ENCODE measurements around the gene ADAMTS2.
"Not testable (repeated sequence)": the region's sequence is repeated elsewhere in the genome, so short reads cannot be mapped to it uniquely, and the experiment has no call there.

ADAMTS2 gene

GRCh38 chr5:179122411-179123108 lies 222.7 kb downstream of the ADAMTS2 start:
- DNase-seq = no peak

- DNase-seq = no peak
These were observed 223.6 kb downstream of the ADAMTS2 start for GRCh38 chr5:179121667-179122111.

DNA sequence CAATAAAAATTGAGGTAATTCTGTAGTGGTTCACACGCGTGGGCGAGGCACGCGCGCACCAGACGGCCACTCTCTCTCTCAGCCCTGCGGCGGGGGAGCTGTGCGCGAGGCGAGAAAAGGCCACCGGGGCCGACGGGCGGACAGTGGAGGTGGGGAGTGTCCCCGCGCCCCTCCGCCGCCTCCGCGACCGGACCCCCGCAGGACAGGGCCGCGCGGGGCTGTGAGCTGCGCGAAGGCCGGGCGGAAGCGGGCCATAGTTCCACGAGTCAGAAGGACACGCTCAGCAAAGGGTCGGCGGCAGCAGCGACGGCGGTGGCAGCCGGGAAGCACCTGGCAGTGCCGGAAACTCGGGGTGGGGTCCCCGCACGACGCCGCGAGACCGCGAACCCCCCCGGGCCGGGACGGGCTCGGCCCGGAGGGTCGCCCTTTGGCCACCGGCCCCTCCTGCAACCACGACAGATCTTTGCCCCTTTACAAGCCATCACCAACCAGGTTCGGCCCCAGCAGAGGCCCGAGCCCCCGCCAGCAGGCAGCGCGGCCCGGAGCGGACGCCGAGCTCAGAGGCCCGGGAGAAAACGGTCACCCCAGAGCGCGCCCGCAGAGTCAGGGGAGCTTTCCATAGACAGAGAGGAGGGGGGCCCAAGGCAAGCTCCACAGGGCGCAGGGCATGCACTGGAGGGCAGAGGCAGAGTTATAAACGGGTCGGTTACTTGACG lies 224.2 kb downstream of the ADAMTS2 start:
- DNase-seq = no peak

GRCh38 chr5:179120421-179120861 lies 224.8 kb downstream of the ADAMTS2 start:
- DNase-seq = no peak

DNA sequence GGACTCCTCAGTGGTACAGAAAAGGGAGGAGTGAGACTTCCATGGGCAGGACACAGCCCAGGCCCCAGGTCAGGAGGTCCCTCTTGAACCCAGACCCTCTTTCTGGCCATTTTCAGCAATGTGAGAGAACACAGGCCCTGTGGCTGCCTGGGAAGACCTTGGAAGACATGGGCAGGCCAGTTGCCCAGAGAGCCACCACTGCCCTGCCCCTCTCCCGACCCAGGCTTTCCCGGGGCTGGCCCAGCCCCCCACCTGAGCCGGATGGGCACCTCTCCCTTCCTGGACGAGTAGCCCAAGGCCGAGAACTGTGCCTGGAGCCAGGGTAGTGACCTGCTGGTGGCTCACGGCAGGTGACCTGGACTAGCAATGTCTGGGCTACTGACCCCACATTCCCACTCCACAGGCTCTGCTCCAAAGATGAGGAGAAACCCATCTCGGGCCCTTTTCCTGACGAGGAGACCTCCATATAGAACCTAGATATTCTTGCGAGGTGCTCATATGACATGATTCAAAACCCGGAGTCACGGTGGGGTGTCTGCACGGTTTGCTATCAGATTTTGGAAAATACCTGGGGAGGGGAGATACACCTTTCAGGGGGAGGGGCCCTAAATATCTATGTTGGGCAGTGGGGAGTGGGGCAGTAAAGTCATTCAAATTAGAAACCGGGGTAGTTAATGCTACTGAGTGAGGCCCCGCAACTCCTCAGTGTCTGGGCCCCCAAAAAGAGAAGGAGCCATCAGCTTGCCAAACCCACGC lies 225.7 kb downstream of the ADAMTS2 start:
- DNase-seq = no peak

DNA sequence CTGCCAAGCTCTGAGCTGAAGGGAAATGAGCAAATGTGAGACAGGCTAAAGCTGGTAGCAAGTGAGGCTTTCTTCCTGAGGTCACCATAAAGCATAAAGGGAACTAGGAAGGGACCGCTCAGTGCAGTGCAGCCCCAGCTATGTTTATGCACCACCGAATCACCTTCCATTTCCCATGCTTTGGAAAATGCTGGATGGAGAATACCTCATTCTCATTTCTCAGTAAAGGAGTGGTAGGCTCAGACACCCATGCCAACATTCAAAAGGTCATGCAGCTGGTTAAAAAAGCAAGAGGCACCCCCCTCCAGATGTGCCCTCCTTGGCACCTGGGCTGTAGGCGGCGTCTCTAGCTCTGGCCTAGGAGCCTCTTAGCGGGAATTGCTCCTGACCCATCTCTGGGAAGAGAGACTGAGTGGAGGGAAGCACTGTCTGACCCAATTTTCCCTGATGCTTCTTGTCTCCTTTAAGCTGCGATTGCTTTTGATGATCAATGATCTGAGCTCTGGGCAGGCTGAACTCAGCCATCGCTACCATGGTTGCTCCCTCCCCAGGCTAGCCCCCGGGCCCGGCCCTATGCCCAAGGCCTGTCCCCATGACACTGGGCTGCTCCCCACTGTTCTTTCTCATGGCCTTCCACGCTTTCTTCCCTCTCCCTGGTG lies 226.4 kb downstream of the ADAMTS2 start:
- DNase-seq = no peak

DNA sequence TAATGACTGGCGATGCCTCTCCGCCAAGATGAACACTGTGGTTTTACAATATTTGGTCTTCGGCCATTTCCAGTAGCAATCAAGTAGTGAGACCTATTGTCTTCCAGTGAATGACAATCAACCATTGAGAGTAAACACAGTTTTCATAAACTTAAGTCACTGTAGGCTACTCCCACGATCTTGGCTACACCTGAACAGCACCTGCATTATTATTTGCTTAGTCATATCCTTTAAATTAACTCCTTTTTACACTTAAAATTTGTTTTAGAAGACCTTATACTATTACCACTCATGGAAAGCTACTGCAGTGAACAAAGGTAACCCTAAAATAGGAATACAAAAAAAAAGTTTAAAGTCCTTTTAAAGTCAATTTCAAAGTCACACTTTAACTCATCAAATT lies 226.9 kb downstream of the ADAMTS2 start:
- no peak for DNase-seq

GRCh38 chr5:179115845-179116524 lies 229.3 kb downstream of the ADAMTS2 start:
- DNase-seq = no peak

- no peak for DNase-seq
These were observed 230.0 kb downstream of the ADAMTS2 start for GRCh38 chr5:179115307-179115706.

GRCh38 chr5:179114756-179115155 lies 230.5 kb downstream of the ADAMTS2 start:
- no peak for DNase-seq

GRCh38 chr5:179113945-179114641 lies 231.2 kb downstream of the ADAMTS2 start:
- DNase-seq = no peak

DNA sequence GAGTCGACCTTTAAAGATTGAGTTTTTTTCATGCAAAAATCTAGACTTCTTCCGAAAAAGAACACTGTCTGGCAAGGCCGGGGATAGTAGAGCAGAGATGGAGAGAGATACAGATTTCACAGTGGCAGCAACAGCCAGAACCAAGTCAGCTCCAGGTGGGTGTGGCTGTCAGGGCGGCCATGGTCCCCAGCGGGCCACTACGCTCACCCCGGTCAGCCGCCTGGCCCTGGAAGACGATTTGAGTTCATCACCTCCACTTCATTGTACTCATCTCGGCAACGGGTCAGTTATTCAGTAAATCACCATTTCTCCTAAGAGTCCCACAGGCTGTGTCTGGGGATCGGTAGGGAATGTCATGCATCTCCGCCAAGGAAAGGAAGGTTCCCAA lies 232.1 kb downstream of the ADAMTS2 start:
- no peak for DNase-seq

DNA sequence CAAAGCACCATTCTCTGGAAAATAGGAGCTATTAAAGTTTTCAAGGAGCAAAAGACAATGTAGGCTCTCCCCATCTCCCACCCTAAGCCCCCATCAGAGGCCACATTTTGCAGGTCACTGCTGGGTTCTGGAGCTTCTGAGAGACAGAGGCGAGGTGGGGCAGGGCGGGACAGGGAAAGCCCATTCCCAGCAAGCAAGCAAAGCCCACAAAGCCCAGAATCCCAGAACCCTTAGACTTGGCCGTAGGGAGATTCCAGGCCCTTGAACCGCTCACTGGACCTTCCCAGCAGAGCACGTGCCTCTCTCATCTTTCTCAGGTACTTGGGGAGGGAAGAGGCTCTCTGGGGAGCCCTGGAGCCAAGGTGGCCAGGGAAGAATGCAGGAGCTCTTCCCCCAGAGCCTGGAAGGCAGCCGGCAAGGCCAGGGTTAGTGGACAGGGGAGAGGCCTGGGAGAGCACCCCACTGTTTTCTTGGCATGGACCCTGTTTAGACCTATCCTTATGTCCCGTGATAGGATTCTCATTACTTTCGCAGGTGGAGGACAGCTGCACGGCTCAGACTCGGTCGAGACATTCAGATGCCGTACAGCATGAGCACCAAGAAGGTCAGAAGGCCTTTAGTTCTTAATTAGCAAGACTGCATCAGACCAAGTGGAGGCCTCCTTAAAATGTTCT lies 232.7 kb downstream of the ADAMTS2 start:
- no peak for DNase-seq

DNA sequence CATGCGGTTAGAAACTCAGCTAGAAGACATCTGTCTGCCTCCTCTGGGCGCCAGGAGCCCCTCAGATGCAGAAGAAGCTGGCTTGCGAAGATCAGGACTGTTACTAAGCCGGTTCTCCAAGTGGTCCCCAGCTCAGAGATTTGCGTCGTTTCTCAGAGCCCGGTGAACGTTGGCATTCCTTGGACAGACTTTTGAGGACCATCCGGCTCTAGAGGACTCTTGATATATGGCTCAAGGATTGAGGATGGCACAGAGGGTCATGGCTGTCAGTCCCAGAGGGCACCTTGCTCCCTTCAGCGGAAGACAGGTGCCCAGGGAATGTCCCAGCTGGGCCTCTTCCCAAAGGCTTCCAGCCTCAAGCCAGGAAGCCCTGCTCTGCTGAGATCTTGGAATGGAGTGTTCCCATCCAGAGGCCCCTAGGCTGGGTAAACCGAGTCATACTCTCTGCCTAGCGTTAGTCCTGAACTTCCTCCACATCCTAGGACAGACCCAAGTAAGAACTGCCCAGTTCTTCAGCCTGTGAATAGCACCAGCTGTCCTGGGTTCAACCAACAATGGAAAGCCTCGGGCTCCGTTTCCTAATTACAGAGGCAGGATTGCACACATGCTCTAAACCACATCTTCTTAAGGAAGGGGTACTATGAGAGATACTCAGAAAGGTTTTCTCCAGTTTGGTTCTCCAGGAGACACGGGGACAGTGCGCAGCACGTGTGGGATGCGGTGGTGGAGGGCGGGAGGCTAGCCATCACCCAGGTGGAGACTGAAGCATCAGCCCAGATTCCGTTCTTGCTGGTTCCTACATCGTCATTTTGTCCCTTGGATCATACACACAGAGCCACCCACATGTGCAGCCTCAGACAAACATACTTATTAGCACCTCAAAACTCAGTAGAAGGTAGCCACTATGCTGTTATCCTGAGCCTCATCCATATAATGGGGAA lies 233.7 kb downstream of the ADAMTS2 start:
- DNase-seq = no peak

DNA sequence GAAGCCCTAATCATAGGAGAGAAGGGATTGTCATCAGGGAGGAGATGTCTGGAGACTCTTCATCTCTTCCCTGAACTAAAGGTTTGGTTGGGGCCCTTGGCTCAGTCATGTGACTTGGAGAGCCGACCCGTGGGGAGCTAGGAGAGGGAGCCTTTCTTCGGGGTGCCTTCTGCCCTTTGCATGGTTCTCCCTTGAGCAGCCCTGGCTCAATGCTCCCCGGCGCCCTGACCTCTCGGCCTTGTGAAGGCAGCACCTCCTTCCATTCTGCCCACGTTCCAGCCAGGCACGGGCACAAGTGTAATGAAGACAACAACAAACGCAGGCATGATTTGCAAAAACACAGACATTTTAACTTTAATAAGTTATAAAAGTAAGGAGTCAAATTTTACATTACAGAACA lies 234.7 kb downstream of the ADAMTS2 start:
- DNase-seq = no peak

DNA sequence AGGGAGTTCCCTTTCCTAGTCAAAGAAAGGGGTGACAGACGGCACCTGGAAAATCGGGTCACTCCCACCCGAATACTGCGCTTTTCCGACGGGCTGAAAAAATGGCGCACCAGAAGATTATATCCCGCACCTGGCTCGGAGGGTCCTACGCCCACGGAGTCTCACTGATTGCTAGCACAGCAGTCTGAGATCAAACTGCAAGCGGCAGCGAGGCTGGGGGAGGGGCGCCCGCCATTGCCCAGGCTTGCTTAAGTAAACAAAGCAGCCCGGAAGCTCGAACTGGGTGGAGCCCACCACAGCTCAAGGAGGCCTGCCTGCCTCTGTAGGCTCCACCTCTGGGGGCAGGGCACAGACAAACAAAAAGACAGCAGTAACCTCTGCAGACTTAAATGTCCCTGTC lies 244.0 kb downstream of the ADAMTS2 start:
- not testable (repeated sequence) for DNase-seq

GRCh38 chr5:179089502-179089901 lies 255.8 kb downstream of the ADAMTS2 start:
- DNase-seq = no peak

DNA sequence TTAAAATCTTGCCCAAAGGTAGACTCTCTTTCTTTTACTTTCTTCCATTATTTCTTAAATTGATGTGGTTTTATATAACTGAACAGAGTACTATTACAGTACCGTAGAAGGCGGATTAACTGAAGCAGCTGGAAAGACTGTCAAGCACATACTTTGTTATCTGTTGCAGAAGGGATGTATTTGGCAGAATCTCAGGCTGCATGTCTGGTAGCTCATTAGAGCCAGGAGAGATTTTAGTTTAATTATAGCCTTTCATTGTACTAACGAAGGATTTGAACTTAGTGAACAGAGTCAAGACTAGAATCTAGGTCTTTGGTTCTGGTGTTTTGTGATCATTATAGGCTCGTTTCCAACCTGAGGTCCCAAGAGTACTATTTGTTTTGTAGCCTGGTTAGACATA lies 264.5 kb downstream of the ADAMTS2 start:
- DNase-seq = no peak

- DNase-seq = no peak
These were observed 265.9 kb downstream of the ADAMTS2 start for GRCh38 chr5:179079165-179079987.
